Myocyte (in vitro differentiated cells): ENCODE measurements around the gene APCS. TPM values are rescaled to one million over a fixed set of nuclear protein-coding genes. Genes with fewer than 3 reads are reported as not detected.

Experiments used
- total RNA-seq: library from RNA; depleted of rRNA; stranded (reverse); fragments of >200 nt; gene quantifications from 2 replicates; pipeline ENCODE4 v1.2.3, GENCODE V29; 2014

APCS gene
- total RNA-seq, 1 donor from 2014 or later = not detected

Other genes with a start within 250 kb of the APCS start
- gene OR10J4, start 155.6 kb upstream of the APCS start, total RNA-seq = not detected in 2 replicates
- gene OR10J1, start 148.1 kb upstream of the APCS start, total RNA-seq = not detected in 2 replicates
- not detected in 2 replicates for gene OR10J5, start 51.8 kb upstream of the APCS start, total RNA-seq
- not detected in 2 replicates for gene CRP, start 126.8 kb downstream of the APCS start, total RNA-seq
- 14.9 and 26.5 TPM in 2 replicates for gene DUSP23, start 193.1 kb downstream of the APCS start, total RNA-seq
- not detected in 2 replicates for gene FCRL6, start 214.5 kb downstream of the APCS start, total RNA-seq
- 0.05 TPM in 2 replicates for gene SLAMF8, start 239.0 kb downstream of the APCS start, total RNA-seq